HEK293 (cell line): ENCODE results near the gene UBB.

ENCODE experiments used
- CTCF ChIP-seq: fragments of 450-650 bp; formaldehyde crosslinking; IDR thresholded peaks from 2 replicates; pipeline ENCODE4 v1.5.1; 2016; ENCODE audit warnings: missing biosample characterization, missing genetic modification characterization
- KLF8 ChIP-seq: fragments of 450-650 bp; formaldehyde crosslinking; IDR thresholded peaks from 2 replicates; pipeline ENCODE4 v1.5.1; 2016; ENCODE audit warnings: missing biosample characterization, missing genetic modification characterization
- PRDM10 ChIP-seq: fragments of 450-650 bp; formaldehyde crosslinking; IDR thresholded peaks from 2 replicates; pipeline ENCODE4 v1.5.1; 2016; ENCODE audit warnings: missing biosample characterization, missing genetic modification characterization
- REST ChIP-seq: fragments of 450-650 bp; formaldehyde crosslinking; IDR thresholded peaks from 2 replicates; pipeline ENCODE4 v1.5.1; 2016; ENCODE audit warnings: missing biosample characterization, missing genetic modification characterization
- ZNF133 ChIP-seq: fragments of 450-650 bp; formaldehyde crosslinking; IDR thresholded peaks from 2 replicates; pipeline ENCODE4 v1.5.1; 2016; ENCODE audit warnings: missing biosample characterization, missing genetic modification characterization
- ZNF660 ChIP-seq: fragments of 450-650 bp; IDR thresholded peaks from 2 replicates; pipeline ENCODE4 v1.5.1; 2018; ENCODE audit warnings: missing biosample characterization, mild to moderate bottlenecking, missing genetic modification characterization

GRCh38 chr17:16425202-16425601 is 44.3 kb downstream of the UBB start:
- TF ChIP-seq ZNF660 (tag by site-specific recombination) (no peak), CTCF (tag by site-specific recombination) (no peak), ZNF133 (tag by site-specific recombination) (no peak), REST (no peak), PRDM10 (tag by site-specific recombination) (no peak), KLF8 (no peak)
